Measurements from ENCODE around the gene RIPOR3. TPM values are rescaled to one million over a fixed set of nuclear protein-coding genes. Genes with fewer than 3 reads are reported as not detected.
"Not testable (repeated sequence)": the region's sequence is repeated elsewhere in the genome, so short reads cannot be mapped to it uniquely, and the experiment has no call there.

Gene RIPOR3
- polyA plus RNA-seq, 1 donor from 2014 or later, result not detected

DNA sequence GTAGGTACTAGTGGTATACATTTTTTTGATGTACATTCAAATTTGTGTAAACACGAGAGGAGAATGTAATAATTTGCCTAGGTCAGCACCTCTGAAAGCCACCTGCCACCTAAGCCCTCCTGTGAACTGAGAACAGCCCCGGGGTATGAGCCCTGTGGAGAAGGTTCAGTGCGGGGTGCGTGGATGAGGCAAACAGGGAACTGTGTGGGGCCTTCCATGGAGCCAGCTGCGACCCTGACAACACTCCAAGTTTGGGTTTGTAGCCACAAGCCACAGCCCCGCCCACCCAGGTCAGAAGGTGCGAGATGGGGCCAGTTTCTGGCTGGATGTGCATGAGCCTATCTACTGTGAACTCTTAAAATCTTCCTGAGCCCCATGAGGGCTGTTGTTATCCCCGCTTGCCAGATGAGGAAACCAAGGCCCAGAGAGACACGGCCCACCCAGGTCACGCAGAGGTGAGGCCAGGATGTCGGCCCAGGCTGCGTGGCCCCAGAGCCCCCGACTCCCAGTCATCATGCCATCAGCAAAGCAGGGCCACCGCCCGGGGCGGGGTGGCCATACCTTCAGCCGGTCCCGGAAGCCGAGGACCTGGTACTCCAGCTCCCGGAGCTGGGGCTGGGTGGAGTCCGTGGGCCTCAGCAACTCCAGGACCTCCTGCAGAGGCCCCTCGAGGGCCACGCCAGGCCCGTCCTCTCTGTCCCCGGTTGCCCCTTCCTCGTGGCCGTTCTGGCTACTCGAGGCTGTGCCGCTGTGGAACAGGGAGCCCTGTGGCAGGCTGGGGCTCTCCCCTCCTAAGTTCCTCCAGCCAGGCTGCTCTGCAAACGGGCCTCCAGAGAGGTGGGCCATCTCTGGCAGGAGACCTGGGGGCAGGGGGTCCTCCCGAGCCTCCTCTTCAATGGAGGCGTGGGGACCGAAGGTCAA, 89.6 kb downstream of the RIPOR3 start:
- H3K36me3 ChIP-seq (ENCODE audit: insufficient read depth, low read length), result no peaks in the 10 kb centered on the region
- no peak overlapping the region for H3K4me3 ChIP-seq (ENCODE audit: low read length)
- H3K27me3 ChIP-seq (ENCODE audit: insufficient read depth, low read depth, low read length), result no peaks in the 10 kb centered on the region
- no peaks in the 10 kb centered on the region for H3K9me2 ChIP-seq (ENCODE audit: insufficient read depth, low read length)
- H3F3A ChIP-seq (ENCODE audit: insufficient read depth, low read length, poor library complexity, severe bottlenecking), result no peaks in the 10 kb centered on the region
- H3K9ac ChIP-seq (ENCODE audit: low read length), result no peak overlapping the region
- H2AFZ ChIP-seq (ENCODE audit: low read depth, low read length), result no peak overlapping the region
- H3K79me2 ChIP-seq (replicated peaks; ENCODE audit: insufficient read depth, low read length), result no peaks in the 10 kb centered on the region
- TF ChIP-seq TAF1 (IDR thresholded peaks at IDR 0.05; ENCODE audit: low read depth) (no peak), RAD21 (conservative IDR thresholded peaks at IDR 0.05) (no peak), EZH2 (IDR thresholded peaks at IDR 0.05; ENCODE audit: borderline replicate concordance, insufficient read depth, low read length, poor library complexity, severe bottlenecking) (no peak), EP300 (conservative IDR thresholded peaks at IDR 0.05; ENCODE audit: poor library complexity, severe bottlenecking) (no peak), MXI1 (conservative IDR thresholded peaks at IDR 0.05; ENCODE audit: poor library complexity, severe bottlenecking) (no peak), SMC3 (conservative IDR thresholded peaks at IDR 0.05; ENCODE audit: poor library complexity) (no peak), POLR2AphosphoS5 (IDR thresholded peaks at IDR 0.05) (no peak)
- TF ChIP-seq, protein P1, sequence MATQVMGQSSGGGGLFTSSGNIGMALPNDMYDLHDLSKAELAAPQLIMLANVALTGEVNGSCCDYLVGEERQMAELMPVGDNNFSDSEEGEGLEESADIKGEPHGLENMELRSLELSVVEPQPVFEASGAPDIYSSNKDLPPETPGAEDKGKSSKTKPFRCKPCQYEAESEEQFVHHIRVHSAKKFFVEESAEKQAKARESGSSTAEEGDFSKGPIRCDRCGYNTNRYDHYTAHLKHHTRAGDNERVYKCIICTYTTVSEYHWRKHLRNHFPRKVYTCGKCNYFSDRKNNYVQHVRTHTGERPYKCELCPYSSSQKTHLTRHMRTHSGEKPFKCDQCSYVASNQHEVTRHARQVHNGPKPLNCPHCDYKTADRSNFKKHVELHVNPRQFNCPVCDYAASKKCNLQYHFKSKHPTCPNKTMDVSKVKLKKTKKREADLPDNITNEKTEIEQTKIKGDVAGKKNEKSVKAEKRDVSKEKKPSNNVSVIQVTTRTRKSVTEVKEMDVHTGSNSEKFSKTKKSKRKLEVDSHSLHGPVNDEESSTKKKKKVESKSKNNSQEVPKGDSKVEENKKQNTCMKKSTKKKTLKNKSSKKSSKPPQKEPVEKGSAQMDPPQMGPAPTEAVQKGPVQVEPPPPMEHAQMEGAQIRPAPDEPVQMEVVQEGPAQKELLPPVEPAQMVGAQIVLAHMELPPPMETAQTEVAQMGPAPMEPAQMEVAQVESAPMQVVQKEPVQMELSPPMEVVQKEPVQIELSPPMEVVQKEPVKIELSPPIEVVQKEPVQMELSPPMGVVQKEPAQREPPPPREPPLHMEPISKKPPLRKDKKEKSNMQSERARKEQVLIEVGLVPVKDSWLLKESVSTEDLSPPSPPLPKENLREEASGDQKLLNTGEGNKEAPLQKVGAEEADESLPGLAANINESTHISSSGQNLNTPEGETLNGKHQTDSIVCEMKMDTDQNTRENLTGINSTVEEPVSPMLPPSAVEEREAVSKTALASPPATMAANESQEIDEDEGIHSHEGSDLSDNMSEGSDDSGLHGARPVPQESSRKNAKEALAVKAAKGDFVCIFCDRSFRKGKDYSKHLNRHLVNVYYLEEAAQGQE (IDR thresholded peaks at IDR 0.05; ENCODE audit: borderline replicate concordance), result no peak
- TF ChIP-seq, protein P2, sequence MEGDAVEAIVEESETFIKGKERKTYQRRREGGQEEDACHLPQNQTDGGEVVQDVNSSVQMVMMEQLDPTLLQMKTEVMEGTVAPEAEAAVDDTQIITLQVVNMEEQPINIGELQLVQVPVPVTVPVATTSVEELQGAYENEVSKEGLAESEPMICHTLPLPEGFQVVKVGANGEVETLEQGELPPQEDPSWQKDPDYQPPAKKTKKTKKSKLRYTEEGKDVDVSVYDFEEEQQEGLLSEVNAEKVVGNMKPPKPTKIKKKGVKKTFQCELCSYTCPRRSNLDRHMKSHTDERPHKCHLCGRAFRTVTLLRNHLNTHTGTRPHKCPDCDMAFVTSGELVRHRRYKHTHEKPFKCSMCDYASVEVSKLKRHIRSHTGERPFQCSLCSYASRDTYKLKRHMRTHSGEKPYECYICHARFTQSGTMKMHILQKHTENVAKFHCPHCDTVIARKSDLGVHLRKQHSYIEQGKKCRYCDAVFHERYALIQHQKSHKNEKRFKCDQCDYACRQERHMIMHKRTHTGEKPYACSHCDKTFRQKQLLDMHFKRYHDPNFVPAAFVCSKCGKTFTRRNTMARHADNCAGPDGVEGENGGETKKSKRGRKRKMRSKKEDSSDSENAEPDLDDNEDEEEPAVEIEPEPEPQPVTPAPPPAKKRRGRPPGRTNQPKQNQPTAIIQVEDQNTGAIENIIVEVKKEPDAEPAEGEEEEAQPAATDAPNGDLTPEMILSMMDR (IDR thresholded peaks at IDR 0.05; ENCODE audit: poor library complexity, severe bottlenecking), result no peak
- H3K27ac ChIP-seq (ENCODE audit: low read length), result no peak overlapping the region
- H3K4me2 ChIP-seq (ENCODE audit: low read length), result no peak overlapping the region
- no peaks in the 10 kb centered on the region for H4K20me1 ChIP-seq (ENCODE audit: insufficient read depth)
- H3K9me3 ChIP-seq (ENCODE audit: low read length), result no peaks in the 10 kb centered on the region

DNA sequence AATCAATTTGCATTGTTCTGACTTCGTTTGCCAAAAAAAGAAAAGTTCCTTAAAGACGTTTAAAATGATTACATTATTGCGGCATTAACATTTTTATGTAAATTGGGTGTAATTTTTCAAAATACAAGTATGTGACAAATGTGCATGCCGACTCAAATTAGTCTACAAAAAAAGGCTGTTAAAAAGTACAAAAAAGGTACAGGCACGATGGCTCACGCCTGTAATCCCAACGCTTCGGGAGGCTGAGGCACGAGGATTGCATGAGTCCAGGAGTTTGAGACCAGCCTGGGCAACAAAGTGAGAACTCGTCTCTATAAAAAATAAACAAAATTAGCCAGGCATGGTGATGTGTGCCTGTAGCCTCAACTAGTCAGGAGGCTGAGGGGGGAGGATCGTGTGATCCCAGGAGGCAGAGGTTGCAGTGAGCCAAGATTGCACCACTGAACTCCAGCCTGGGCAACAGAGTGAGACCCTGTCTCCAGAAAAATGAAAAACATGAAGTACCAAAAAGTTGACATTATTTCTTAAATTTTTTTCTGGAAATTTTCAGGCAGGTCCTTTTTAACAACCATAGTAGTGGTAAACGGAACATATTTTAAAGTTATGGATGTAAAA, 91.0 kb downstream of the RIPOR3 start:
- no peak overlapping the region for H3K4me3 ChIP-seq (ENCODE audit: low read length)
- H3K9me2 ChIP-seq (ENCODE audit: insufficient read depth, low read length), result no peaks in the 10 kb centered on the region
- no peak overlapping the region for H3K27ac ChIP-seq (ENCODE audit: low read length)
- TF ChIP-seq SMC3 (conservative IDR thresholded peaks at IDR 0.05; ENCODE audit: poor library complexity), result no peak
- H3K9ac ChIP-seq (ENCODE audit: low read length), result no peak overlapping the region
- H3F3A ChIP-seq (ENCODE audit: insufficient read depth, low read length, poor library complexity, severe bottlenecking), result no peaks in the 10 kb centered on the region
- H3K4me2 ChIP-seq (ENCODE audit: low read length), result no peak overlapping the region
- H3K27me3 ChIP-seq (ENCODE audit: insufficient read depth, low read depth, low read length), result no peaks in the 10 kb centered on the region
- H4K20me1 ChIP-seq (ENCODE audit: insufficient read depth), result no peaks in the 10 kb centered on the region
- H3K36me3 ChIP-seq (ENCODE audit: insufficient read depth, low read length), result no peaks in the 10 kb centered on the region
- no peak overlapping the region for H2AFZ ChIP-seq (ENCODE audit: low read depth, low read length)
- H3K9me3 ChIP-seq (ENCODE audit: low read length), result no peaks in the 10 kb centered on the region
- H3K79me2 ChIP-seq (replicated peaks; ENCODE audit: insufficient read depth, low read length), result no peaks in the 10 kb centered on the region

DNA sequence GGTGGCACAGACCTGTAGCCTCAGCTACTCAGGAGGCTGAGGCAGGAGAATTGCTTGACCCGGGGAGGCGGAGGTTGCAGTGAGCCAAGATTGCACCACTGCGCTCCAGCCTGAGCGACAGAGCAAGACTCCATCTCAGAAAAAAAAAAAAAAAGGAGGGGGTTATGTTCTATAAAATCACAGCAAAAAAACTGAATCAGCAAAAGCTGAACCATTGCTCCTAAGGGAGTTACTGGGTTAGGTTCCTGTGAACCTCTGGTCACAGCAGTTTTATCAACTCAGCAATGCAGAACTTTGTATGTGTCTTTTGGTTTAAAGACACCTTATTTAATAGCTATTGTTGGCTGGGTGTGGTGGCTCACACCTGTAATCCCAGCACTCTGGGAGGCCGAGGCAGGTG, 92.6 kb downstream of the RIPOR3 start:
- H3K27me3 ChIP-seq (ENCODE audit: insufficient read depth, low read depth, low read length); H3K9me2 ChIP-seq (ENCODE audit: insufficient read depth, low read length); H2AFZ ChIP-seq (ENCODE audit: low read depth, low read length); H3K9me3 ChIP-seq (ENCODE audit: low read length); H4K20me1 ChIP-seq (ENCODE audit: insufficient read depth); H3F3A ChIP-seq (ENCODE audit: insufficient read depth, low read length, poor library complexity, severe bottlenecking); H3K9ac ChIP-seq (ENCODE audit: low read length); H3K4me2 ChIP-seq (ENCODE audit: low read length); H3K79me2 ChIP-seq (replicated peaks; ENCODE audit: insufficient read depth, low read length); H3K27ac ChIP-seq (ENCODE audit: low read length); H3K36me3 ChIP-seq (ENCODE audit: insufficient read depth, low read length); H3K4me3 ChIP-seq (ENCODE audit: low read length): not testable (repeated sequence)
